RWPE2 (cell line): Measurements from ENCODE around the gene HJV.

Source experiments
- ATAC-seq: fragments of 200-7000 bp; cut with Tn5 transposase; 3 replicates; pipeline ENCODE4 v1.9.1; 2021; ENCODE audit warnings: low read depth
- DNase-seq: peaks from one replicate; pipeline ENCODE4 v3.0.0-alpha.2; 2020; ENCODE audit warnings: low spot score
- H3K27ac ChIP-seq: fragments of 450-650 bp; 2 replicates; pipeline ENCODE4 v1.5.1; 2017; ENCODE audit warnings: mild to moderate bottlenecking; ENCODE audit not compliant: poor library complexity, severe bottlenecking
- H3K27me3 ChIP-seq: fragments of 250-450 bp; sonication (Bioruptor Pico); 2 replicates; pipeline ENCODE4 v1.5.1; 2021; ENCODE audit warnings: mild to moderate bottlenecking, moderate library complexity; ENCODE audit not compliant: insufficient read depth, poor library complexity, severe bottlenecking
- H3K36me3 ChIP-seq: fragments of 250-450 bp; sonication (Bioruptor Pico); 2 replicates; pipeline ENCODE4 v1.5.1; 2020; ENCODE audit warnings: low read depth, mild to moderate bottlenecking, moderate library complexity
- H3K4me1 ChIP-seq: fragments of 250-450 bp; sonication (Bioruptor Pico); 2 replicates; pipeline ENCODE4 v1.5.1; 2021; ENCODE audit warnings: mild to moderate bottlenecking, moderate library complexity; ENCODE audit not compliant: insufficient read depth, poor library complexity, severe bottlenecking
- H3K4me3 ChIP-seq: fragments of 250-450 bp; sonication (Bioruptor Pico); 2 replicates; pipeline ENCODE4 v1.5.1; 2021; ENCODE audit warnings: mild to moderate bottlenecking, moderate library complexity; ENCODE audit not compliant: severe bottlenecking
- H3K9me3 ChIP-seq: fragments of 250-450 bp; sonication (Bioruptor Pico); 2 replicates; pipeline ENCODE4 v1.5.1; 2021; ENCODE audit warnings: mild to moderate bottlenecking, moderate library complexity; ENCODE audit not compliant: severe bottlenecking
- CTCF ChIP-seq: fragments of 450-650 bp; IDR thresholded peaks from one replicate; pipeline ENCODE4 v1.5.1; 2017; ENCODE audit warnings: mild to moderate bottlenecking, moderate library complexity; ENCODE audit not compliant: poor library complexity, severe bottlenecking

The HJV gene

GRCh38 chr1:145996433-145997015, 25.0 kb downstream of the HJV start, which contains the start of gene TXNIP:
TXNIP (minus strand) TSS chr1:145996579; CDS start chr1:145996266, 313 bp downstream.
- peak within 1 kb of the TSS; percentile 91 for H3K27ac ChIP-seq
- H3K4me1 ChIP-seq: peaks cover 32% of the 10 kb centered on the region
- peak within 1 kb of the TSS; percentile 54 for H3K4me3 ChIP-seq
- no peak for TF ChIP-seq CTCF
- peak; percentile 96 for ATAC-seq
- H3K27me3 ChIP-seq: no peaks in the 10 kb centered on the region
- peaks cover 43% of the 10 kb centered on the region for H3K36me3 ChIP-seq
- H3K9me3 ChIP-seq: no peaks in the 10 kb centered on the region
- DNase-seq: peak; percentile 98

- no peaks in the 10 kb centered on the region for H3K9me3 ChIP-seq
- ATAC-seq (no peak), DNase-seq (no peak)
- peaks cover 32% of the 10 kb centered on the region for H3K4me1 ChIP-seq
- peak overlapping the region; percentile 54 for H3K4me3 ChIP-seq
- H3K27me3 ChIP-seq: no peaks in the 10 kb centered on the region
- H3K36me3 ChIP-seq: peaks cover 43% of the 10 kb centered on the region
- TF ChIP-seq CTCF: no peak
- peak overlapping the region; percentile 91 for H3K27ac ChIP-seq
Measured at GRCh38 chr1:145995964-145996432, 25.5 kb downstream of the HJV start.

GRCh38 chr1:145995148-145995881, 26.2 kb downstream of the HJV start:
- H3K27me3 ChIP-seq: no peaks in the 10 kb centered on the region
- no peaks in the 10 kb centered on the region for H3K9me3 ChIP-seq
- H3K4me1 ChIP-seq: peaks cover 32% of the 10 kb centered on the region
- H3K4me3 ChIP-seq: peak overlapping the region; percentile 54
- H3K27ac ChIP-seq: peak overlapping the region; percentile 91
- no peak for TF ChIP-seq CTCF
- no peak for ATAC-seq
- H3K36me3 ChIP-seq: peaks cover 43% of the 10 kb centered on the region
- DNase-seq: no peak

- no peak for DNase-seq
- TF ChIP-seq CTCF: no peak
- H3K9me3 ChIP-seq: no peaks in the 10 kb centered on the region
- no peak for ATAC-seq
- H3K27ac ChIP-seq: peak overlapping the region; percentile 91
- H3K27me3 ChIP-seq: no peaks in the 10 kb centered on the region
- H3K36me3 ChIP-seq: peaks cover 43% of the 10 kb centered on the region
- peak overlapping the region; percentile 54 for H3K4me3 ChIP-seq
- H3K4me1 ChIP-seq: peaks cover 30% of the 10 kb centered on the region
Measured at GRCh38 chr1:145994391-145995120, 27.0 kb downstream of the HJV start.
